Right cardiac atrium (tissue), 5 donors: ENCODE data around the gene FAM50B. TPM values are rescaled to one million over a fixed set of nuclear protein-coding genes. Genes with fewer than 3 reads are reported as not detected.
A peak's percentile ranks its signal among the peaks of the same experiment; 100 is the strongest.

Source experiments
- ATAC-seq, 2 donors: fragments of 200-7000 bp; cut with Tn5 transposase; one replicate each; pipeline versions ENCODE4 v1.8.0 to v1.9.1; 2020; ENCODE audit warnings: moderate library complexity in 2 of 2, mild to moderate bottlenecking in 1 of 2
- DNase-seq, 3 donors: peaks; one replicate each; pipeline ENCODE4 v3.0.0-alpha.2; 2020
- H3K27ac ChIP-seq: one replicate; pipeline ENCODE4 v1.5.1; 2013; ENCODE audit warnings: mild to moderate bottlenecking, low read length, control low read depth, moderate library complexity
- H3K27me3 ChIP-seq: one replicate; pipeline ENCODE4 v1.6.1; 2013; ENCODE audit not compliant: control insufficient read depth, insufficient read depth
- H3K4me1 ChIP-seq: one replicate; pipeline ENCODE4 v1.6.1; 2013; ENCODE audit warnings: low read length; ENCODE audit not compliant: control insufficient read depth, insufficient read depth
- H3K4me3 ChIP-seq: one replicate; pipeline ENCODE4 v1.5.1; 2013; ENCODE audit warnings: low read length, control low read depth
- H3K9me3 ChIP-seq: one replicate; pipeline ENCODE4 v1.6.1; 2013; ENCODE audit warnings: low read length; ENCODE audit not compliant: control insufficient read depth
- WGBS: extraction: QIAGEN DNeasy Blood & Tissue Kit; methylation state at CpG from one replicate; pipeline ENCODE4 v1.1.7; 2013; 5-methylcytosine and 5-hydroxymethylcytosine counted together
- intact Hi-C, 4 donors: fragments of 100-400 bp; cut with DNase I; formaldehyde crosslinking; loops; one replicate each; pipeline versions ENCODE4 v1.11.0 to v1.14.0; 2022 to 2023
- polyA plus RNA-seq: library from polyadenylated mRNA; stranded (reverse); fragments of 200-250 nt; gene quantifications from one replicate; pipeline ENCODE4 v1.2.3, GENCODE V29; 2013
- total RNA-seq, 4 donors: library from RNA; stranded (reverse); fragmentation: NEBNext Ultra II Directional; extraction: Animal tissue kit (Norgen Biotek cat#: 25700); gene quantifications; one replicate each; pipeline ENCODE4 v1.2.1, GENCODE V29; 2021
- donor health status: healthy with polysubstance abuse.
- donor health status: DM: no; HTN: yes; CAD: no.
- donor health status: DM: no; HTN: no; CAD: no.
- donor health status: DM: no; HTN: yes; CAD: no; lungs with severe emphysema.
- donor health status: DM: yes; HTN: yes; CAD: no.

The FAM50B gene
- total and polyA plus RNA-seq, 5 donors, result 14.0 to 25.3 (median 22.6) TPM

GRCh38 chr6:3873051-3873450, 23.9 kb downstream of the FAM50B start:
- Histone ChIP-seq H3K27me3 (no peaks in the 10 kb centered on the region), H3K27ac (no peak overlapping the region), H3K9me3 (no peaks in the 10 kb centered on the region), H3K4me3 (no peak overlapping the region), H3K4me1 (no peaks in the 10 kb centered on the region)
- no peak for ATAC-seq
- intact Hi-C loops, result no loop called here
- WGBS, result 94% methylated on average over 4 of the region's 4 CpGs
- no peak for DNase-seq

DNA sequence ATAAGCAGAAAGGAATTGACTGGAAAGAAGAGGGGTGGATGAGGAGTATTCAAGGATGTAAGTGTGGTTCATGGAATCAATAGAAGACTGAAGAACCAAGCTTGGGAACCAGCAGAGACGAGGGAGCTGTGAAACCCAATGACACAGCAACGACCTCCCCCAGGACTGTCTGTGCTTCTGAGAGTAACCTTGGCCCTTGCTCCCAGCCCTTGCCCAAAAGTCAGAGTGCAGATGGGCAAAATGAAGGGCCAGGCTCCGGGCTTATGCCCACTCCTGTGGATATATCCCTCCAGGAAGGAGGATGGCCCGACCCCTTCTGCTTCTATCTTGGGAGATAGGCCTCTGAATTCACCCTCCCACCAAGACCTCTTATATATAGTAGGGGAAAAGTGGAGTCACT, 24.9 kb downstream of the FAM50B start:
- no peak overlapping the region for H3K27ac ChIP-seq
- H3K4me3 ChIP-seq, result no peak overlapping the region
- no peaks in the 10 kb centered on the region for H3K27me3 ChIP-seq
- ATAC-seq (no peak), DNase-seq (no peak)
- 91% methylated on average over 4 of the region's 4 CpGs for WGBS
- H3K9me3 ChIP-seq, result no peaks in the 10 kb centered on the region
- H3K4me1 ChIP-seq, result no peaks in the 10 kb centered on the region
- intact Hi-C loops, result no loop called here

DNA sequence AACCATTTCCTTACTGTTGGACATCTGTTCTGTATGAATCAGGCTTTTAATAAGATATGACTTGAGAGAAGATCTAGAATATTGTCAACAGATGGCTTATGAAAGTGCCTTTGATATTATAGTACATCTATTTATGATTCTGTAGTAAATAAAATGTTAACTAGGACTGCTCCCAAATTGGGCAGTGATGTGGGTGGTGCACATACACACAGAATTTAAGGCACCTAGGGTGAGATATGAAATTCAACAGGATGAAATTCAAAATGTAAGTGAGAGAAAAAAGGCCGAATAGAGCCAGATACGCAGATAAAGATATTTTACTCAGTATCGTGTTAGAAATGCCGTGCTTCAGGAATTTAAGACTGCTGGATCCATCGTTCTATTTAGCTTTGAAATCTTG, 26.3 kb downstream of the FAM50B start:
- H3K9me3 ChIP-seq, result no peaks in the 10 kb centered on the region
- H3K4me1 ChIP-seq, result no peaks in the 10 kb centered on the region
- no peak for DNase-seq
- no peak overlapping the region for H3K4me3 ChIP-seq
- intact Hi-C loops, result no loop called here
- no peak overlapping the region for H3K27ac ChIP-seq
- ATAC-seq, result no peak
- WGBS, result 79% methylated on average over 5 of the region's 5 CpGs
- no peaks in the 10 kb centered on the region for H3K27me3 ChIP-seq

DNA sequence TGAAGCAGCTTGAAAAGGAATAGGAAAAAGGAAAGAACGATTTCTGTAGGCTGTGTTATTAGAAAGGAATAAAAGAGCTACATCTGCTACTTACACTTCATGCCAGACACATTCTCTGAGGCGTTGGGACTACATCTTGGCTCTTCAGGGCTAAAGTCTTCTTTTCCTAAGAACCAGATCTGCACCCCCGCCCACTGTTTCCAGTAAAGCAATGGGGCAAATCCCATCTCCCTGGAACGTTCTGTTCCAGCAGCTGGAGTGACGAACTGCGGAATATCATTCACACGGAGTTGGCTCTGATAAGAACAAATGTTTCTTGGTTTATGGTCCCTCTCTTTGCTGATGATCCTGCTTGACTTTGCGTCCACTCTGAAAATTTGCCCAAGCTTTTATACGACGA, 26.9 kb downstream of the FAM50B start:
- Histone ChIP-seq H3K27me3 (no peaks in the 10 kb centered on the region), H3K9me3 (no peaks in the 10 kb centered on the region), H3K4me3 (peak overlapping the region; percentile 18), H3K4me1 (no peaks in the 10 kb centered on the region), H3K27ac (peak overlapping the region; percentile 23)
- DNase-seq (peak; percentile 50 to 90 (median 82)), ATAC-seq (peak; percentile 89 to 92)
- 44% methylated on average over 10 of the region's 10 CpGs for WGBS
- intact Hi-C loops, result no loop called here

GRCh38 chr6:3876866-3877265, 27.7 kb downstream of the FAM50B start:
- no peaks in the 10 kb centered on the region for H3K27me3 ChIP-seq
- WGBS, result 66% methylated on average over 4 of the region's 4 CpGs
- H3K4me1 ChIP-seq, result no peaks in the 10 kb centered on the region
- ATAC-seq, result peak in 1 of 2 donors; percentile 54
- no peak overlapping the region for H3K4me3 ChIP-seq
- intact Hi-C loops, result no loop called here
- H3K9me3 ChIP-seq, result no peaks in the 10 kb centered on the region
- peak overlapping the region; percentile 61 for H3K27ac ChIP-seq
- peak in 1 of 3 donors; percentile 37 for DNase-seq

DNA sequence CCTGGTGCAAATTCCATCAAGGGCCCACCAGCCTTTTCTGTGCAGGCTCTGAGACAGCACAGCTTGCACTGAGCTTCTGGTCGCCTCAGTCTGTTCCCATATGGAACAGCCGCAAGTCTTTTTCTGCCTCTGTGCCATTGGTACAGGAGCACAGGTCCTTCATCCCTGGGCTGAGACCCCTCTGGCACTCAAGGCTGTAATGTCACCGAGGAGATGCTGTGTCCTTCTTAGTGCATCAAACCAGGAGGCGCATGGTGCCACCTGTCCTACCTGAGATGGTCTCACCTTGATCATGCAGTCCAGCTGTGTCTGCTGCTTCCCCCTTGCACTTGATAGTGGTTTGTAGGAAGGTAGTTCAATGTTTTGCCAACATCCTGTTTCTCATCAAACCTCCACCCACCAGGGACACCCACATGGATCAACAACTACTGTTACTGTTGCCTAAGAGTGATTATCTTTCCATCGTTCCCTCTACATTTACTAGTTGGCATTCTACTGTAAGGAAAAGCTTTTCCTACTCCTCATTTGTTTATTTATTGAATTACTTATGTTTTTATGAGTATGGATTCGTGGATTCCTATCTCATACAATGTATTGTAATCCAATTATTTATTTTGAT, 29.0 kb downstream of the FAM50B start:
- ATAC-seq, result no peak
- Histone ChIP-seq H3K9me3 (no peaks in the 10 kb centered on the region), H3K4me3 (no peak overlapping the region), H3K4me1 (no peaks in the 10 kb centered on the region), H3K27me3 (no peaks in the 10 kb centered on the region), H3K27ac (no peak overlapping the region)
- intact Hi-C loops, result no loop called here
- DNase-seq, result no peak
- WGBS, result 85% methylated on average over 6 of the region's 6 CpGs

- Histone ChIP-seq H3K4me3 (no peak overlapping the region), H3K27ac (no peak overlapping the region), H3K9me3 (no peaks in the 10 kb centered on the region), H3K4me1 (peaks cover 3% of the 10 kb centered on the region), H3K27me3 (no peaks in the 10 kb centered on the region)
- intact Hi-C loops, result no loop called here
- ATAC-seq, result no peak
- DNase-seq, result peak in 1 of 3 donors; percentile 33
- WGBS, result 95% methylated on average over 25 of the region's 25 CpGs
Measured at GRCh38 chr6:3879194-3879952, 30.2 kb downstream of the FAM50B start.

- H3K4me3 ChIP-seq, result no peak overlapping the region
- H3K9me3 ChIP-seq, result no peaks in the 10 kb centered on the region
- H3K27me3 ChIP-seq, result no peaks in the 10 kb centered on the region
- intact Hi-C loops, result loop anchor here in 1 of 4 donors (10.0 kb wide), 1 partner anchor 137 kb away; no protein-coding TSS in a partner anchor
- 88% methylated on average over 13 of the region's 13 CpGs for WGBS
- H3K27ac ChIP-seq, result no peak overlapping the region
- DNase-seq (peak in 1 of 3 donors; percentile 41), ATAC-seq (no peak)
- peaks cover 3% of the 10 kb centered on the region for H3K4me1 ChIP-seq
Measured at GRCh38 chr6:3881711-3882421, 32.7 kb downstream of the FAM50B start.

DNA sequence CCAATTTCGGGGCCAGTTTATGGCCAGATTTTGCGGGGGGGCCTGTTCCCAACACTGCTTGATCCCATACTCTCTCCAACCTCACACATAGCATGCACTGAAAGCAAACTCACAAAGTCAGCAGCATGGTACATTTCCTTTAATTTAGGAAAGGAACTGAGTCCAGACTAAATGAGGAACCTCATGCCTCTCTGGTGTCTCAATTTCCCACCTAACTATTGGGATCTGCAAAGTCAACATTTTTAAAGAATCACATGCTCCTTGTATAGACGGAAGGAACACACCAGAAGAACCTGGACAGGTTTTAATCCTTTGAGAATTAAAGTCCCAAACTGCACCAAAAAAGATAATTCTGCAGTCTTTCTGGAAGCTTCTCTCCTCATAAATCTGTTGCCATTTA, 33.3 kb downstream of the FAM50B start:
- DNase-seq (no peak), ATAC-seq (no peak)
- no peak overlapping the region for H3K4me3 ChIP-seq
- peaks cover 5% of the 10 kb centered on the region for H3K4me1 ChIP-seq
- no peak overlapping the region for H3K27ac ChIP-seq
- WGBS, result 85% methylated on average over 3 of the region's 3 CpGs
- intact Hi-C loops, result loop anchor here in 1 of 4 donors (10.0 kb wide), 1 partner anchor 138 kb away; no protein-coding TSS in a partner anchor
- no peaks in the 10 kb centered on the region for H3K9me3 ChIP-seq
- H3K27me3 ChIP-seq, result no peaks in the 10 kb centered on the region

GRCh38 chr6:3882866-3883265, 33.7 kb downstream of the FAM50B start:
- peak in 1 of 2 donors; percentile 34 for ATAC-seq
- Histone ChIP-seq H3K4me3 (no peak overlapping the region), H3K27ac (no peak overlapping the region), H3K4me1 (peaks cover 5% of the 10 kb centered on the region), H3K27me3 (no peaks in the 10 kb centered on the region), H3K9me3 (no peaks in the 10 kb centered on the region)
- intact Hi-C loops, result loop anchor here in 1 of 4 donors (10.0 kb wide), 1 partner anchor 138 kb away; no protein-coding TSS in a partner anchor
- WGBS, result 66% methylated on average over 5 of the region's 5 CpGs
- DNase-seq, result peak in 1 of 3 donors; percentile 30
